Fibroblast of lung (primary cell): ENCODE data around the gene MKLN1. TPM values are rescaled to one million over a fixed set of nuclear protein-coding genes. Genes with fewer than 3 reads are reported as not detected.

Experiments used
- DNase-seq, 2 donors: peaks; one replicate each; pipeline versions ENCODE4 v3.0.0 to v3.0.0-alpha.2; 2010; ENCODE audit warnings: low read depth in 2 of 2
- H2AFZ ChIP-seq: 2 replicates; pipeline ENCODE4 v1.5.1; 2012; ENCODE audit warnings: low read length, control low read depth, inconsistent platforms
- H3K27ac ChIP-seq: 2 replicates; pipeline ENCODE4 v1.5.1; 2011; ENCODE audit warnings: low read length, control low read depth; ENCODE audit not compliant: insufficient read depth
- H3K27me3 ChIP-seq: 2 replicates; pipeline ENCODE4 v1.5.1; 2011; ENCODE audit warnings: mild to moderate bottlenecking, low read length; ENCODE audit not compliant: control insufficient read depth, insufficient read depth
- H3K36me3 ChIP-seq: 2 replicates; pipeline ENCODE4 v1.5.1; 2011; ENCODE audit warnings: low read length; ENCODE audit not compliant: control insufficient read depth, insufficient read depth
- H3K4me1 ChIP-seq: 2 replicates; pipeline ENCODE4 v1.5.1; 2011; ENCODE audit warnings: low read length; ENCODE audit not compliant: control insufficient read depth, insufficient read depth; ENCODE audit errors: extremely low read depth
- H3K4me2 ChIP-seq: 2 replicates; pipeline ENCODE4 v1.5.1; 2011; ENCODE audit warnings: low read length, control low read depth; ENCODE audit not compliant: insufficient read depth; ENCODE audit errors: extremely low read depth
- H3K4me3 ChIP-seq, 4 experiments: fragments of 200-600 bp in 1 of 4; sonication (generic) in 1 of 4; replicated peaks in 1 of 4; 2 replicates each; pipeline ENCODE4 v1.5.1; 2011 to 2016; ENCODE audit warnings: low read length in 4 of 4, low read depth in 3 of 4, mild to moderate bottlenecking in 3 of 4, control low read depth in 2 of 4, inconsistent platforms in 1 of 4, mixed read lengths in 1 of 4; ENCODE audit not compliant: insufficient read depth in 1 of 4; ENCODE audit errors: control extremely low read depth in 1 of 4
- H3K79me2 ChIP-seq: 2 replicates; pipeline ENCODE4 v1.5.1; 2012; ENCODE audit warnings: mild to moderate bottlenecking, low read length, inconsistent platforms; ENCODE audit not compliant: control insufficient read depth, insufficient read depth
- H3K9ac ChIP-seq: 2 replicates; pipeline ENCODE4 v1.5.1; 2011; ENCODE audit warnings: mild to moderate bottlenecking, low read length, control low read depth; ENCODE audit not compliant: insufficient read depth
- H3K9me3 ChIP-seq: 2 replicates; pipeline ENCODE4 v1.5.1; 2012; ENCODE audit warnings: low read depth, low read length; ENCODE audit not compliant: control insufficient read depth, insufficient read depth
- H4K20me1 ChIP-seq: 2 replicates; pipeline ENCODE4 v1.5.1; 2011; ENCODE audit warnings: low read length; ENCODE audit not compliant: control insufficient read depth, insufficient read depth; ENCODE audit errors: extremely low read depth
- CTCF ChIP-seq, 2 donors: IDR thresholded peaks in 1 of 2; conservative IDR thresholded peaks in 1 of 2; 1 replicate in 1 of 2; 2 replicates in 1 of 2; pipeline ENCODE4 v1.5.1; 2011 to 2012; ENCODE audit warnings: low read length in 2 of 2, control low read depth in 1 of 2, inconsistent platforms in 1 of 2, low read depth in 1 of 2, mild to moderate bottlenecking in 1 of 2
- EZH2 ChIP-seq: IDR thresholded peaks from 2 replicates; pipeline ENCODE4 v1.5.1; 2012; ENCODE audit warnings: low read length, control low read depth, mild to moderate bottlenecking; ENCODE audit errors: missing control alignments
- polyA plus RNA-seq, 2 donors: library from polyadenylated mRNA; depleted of rRNA in 1 of 2; stranded (reverse) in 1 of 2; unstranded in 1 of 2; fragments of >200 nt; gene quantifications; 2 replicates each; pipeline ENCODE4 v1.2.1, GENCODE V29; 2011 to 2012; ENCODE audit warnings: missing spikeins in 1 of 2
- total RNA-seq: library from RNA; depleted of rRNA; stranded (reverse); fragments of >200 nt; gene quantifications from 2 replicates; pipeline ENCODE4 v1.2.1, GENCODE V29; 2014

MKLN1 gene
- total and polyA plus RNA-seq, 2 donors (not counting 1 experiment from before 2014, with no cell fraction given): 33.9 to 46.4 TPM

- H3K27ac ChIP-seq: no peak overlapping the region
- H3K9ac ChIP-seq: no peak overlapping the region
- H3K79me2 ChIP-seq: no peaks in the 10 kb centered on the region
- H2AFZ ChIP-seq: no peak overlapping the region
- H3K9me3 ChIP-seq: no peaks in the 10 kb centered on the region
- no peak overlapping the region for H3K4me3 ChIP-seq
- H3K4me2 ChIP-seq: no peak overlapping the region
- no peak for DNase-seq
- TF ChIP-seq EZH2 (no peak), CTCF (conservative IDR thresholded peaks at IDR 0.05 in 1 of 2, IDR thresholded peaks at IDR 0.05 in 1 of 2; ENCODE audit: low read depth in 1 of 2, low read length in 2 of 2) (no peak)
- no peaks in the 10 kb centered on the region for H3K4me1 ChIP-seq
- no peaks in the 10 kb centered on the region for H3K36me3 ChIP-seq
- no peaks in the 10 kb centered on the region for H4K20me1 ChIP-seq
- no peaks in the 10 kb centered on the region for H3K27me3 ChIP-seq
Measured at GRCh38 chr7:131476740-131477139, 149.1 kb downstream of the MKLN1 start.

DNA sequence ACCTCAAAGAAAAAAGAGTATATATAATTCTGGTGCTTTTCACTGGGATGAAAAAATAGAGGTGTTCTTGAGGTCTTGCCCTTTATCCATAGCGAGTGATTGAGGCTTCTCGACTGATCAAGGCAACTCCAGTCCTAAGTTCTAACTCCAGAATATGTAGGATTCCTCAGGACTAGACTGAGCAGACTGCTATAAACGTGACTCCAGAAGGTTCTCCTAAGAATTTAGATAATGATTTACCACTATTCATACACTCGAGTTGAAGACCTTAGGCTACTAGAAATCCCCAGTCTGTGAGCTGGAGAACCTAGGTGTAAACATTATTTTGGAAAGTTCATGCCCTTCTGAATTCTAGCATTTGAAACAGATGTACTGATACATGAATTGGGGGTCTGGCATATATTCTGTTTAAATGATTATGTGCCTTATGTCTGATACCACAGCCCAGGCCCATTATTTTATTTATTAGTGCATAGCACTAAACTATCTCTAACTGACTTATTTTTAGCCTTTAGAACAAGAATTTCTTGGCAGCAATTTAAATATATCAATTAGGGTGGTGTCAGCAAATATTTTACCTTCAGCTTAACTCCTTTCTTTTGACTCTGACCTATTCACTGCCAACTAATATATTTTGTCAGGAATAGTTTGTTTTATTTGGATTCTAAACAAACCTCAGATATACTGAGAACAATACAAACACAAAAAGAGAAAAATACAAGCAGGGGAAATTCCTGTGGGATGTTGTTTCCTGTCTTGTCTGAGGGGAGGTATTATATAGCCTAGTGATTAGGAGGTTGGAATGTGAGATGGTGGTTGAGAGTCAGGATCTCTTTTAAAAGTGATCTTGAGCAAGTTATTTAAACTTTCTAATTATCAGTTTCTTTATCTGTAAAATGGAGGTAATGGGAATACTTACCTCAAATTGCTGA, 153.0 kb downstream of the MKLN1 start:
- Histone ChIP-seq H2AFZ (no peak overlapping the region), H3K36me3 (no peaks in the 10 kb centered on the region), H3K9me3 (no peaks in the 10 kb centered on the region), H4K20me1 (no peaks in the 10 kb centered on the region), H3K4me2 (no peak overlapping the region), H3K27ac (no peak overlapping the region), H3K27me3 (no peaks in the 10 kb centered on the region), H3K79me2 (no peaks in the 10 kb centered on the region), H3K4me3 (no peak overlapping the region), H3K9ac (no peak overlapping the region), H3K4me1 (no peaks in the 10 kb centered on the region)
- TF ChIP-seq EZH2: no peak
- TF ChIP-seq CTCF (conservative IDR thresholded peaks at IDR 0.05 in 1 of 2, IDR thresholded peaks at IDR 0.05 in 1 of 2; ENCODE audit: low read depth in 1 of 2, low read length in 2 of 2): no peak
- DNase-seq: peak in 1 of 2 donors; percentile 74

GRCh38 chr7:131482800-131483199, 155.1 kb downstream of the MKLN1 start:
- DNase-seq: no peak
- Histone ChIP-seq H3K4me3 (no peak overlapping the region), H3K9ac (no peak overlapping the region), H3K4me2 (no peak overlapping the region), H3K79me2 (no peaks in the 10 kb centered on the region), H2AFZ (no peak overlapping the region), H3K9me3 (no peaks in the 10 kb centered on the region), H3K27ac (no peak overlapping the region), H4K20me1 (no peaks in the 10 kb centered on the region), H3K4me1 (no peaks in the 10 kb centered on the region), H3K36me3 (no peaks in the 10 kb centered on the region), H3K27me3 (no peaks in the 10 kb centered on the region)
- TF ChIP-seq CTCF (conservative IDR thresholded peaks at IDR 0.05 in 1 of 2, IDR thresholded peaks at IDR 0.05 in 1 of 2; ENCODE audit: low read depth in 1 of 2, low read length in 2 of 2) (no peak), EZH2 (no peak)
